H9 (cell line): ENCODE results near the gene ZNF175. TPM values are rescaled to one million over a fixed set of nuclear protein-coding genes. Genes with fewer than 3 reads are reported as not detected.

ENCODE experiments used
- DNase-seq: peaks from one replicate; pipeline ENCODE4 v3.0.0-alpha.2; 2017
- H2AFZ ChIP-seq: one replicate; pipeline ENCODE4 v1.6.1; 2013; ENCODE audit warnings: mild to moderate bottlenecking, low read length, control low read depth, moderate library complexity
- H2AK5ac ChIP-seq: 2 replicates; pipeline ENCODE4 v1.6.1; 2013; ENCODE audit warnings: low read length, control low read depth, mixed read lengths; ENCODE audit not compliant: insufficient read length
- H2BK120ac ChIP-seq: one replicate; pipeline ENCODE4 v1.6.1; 2013; ENCODE audit warnings: low read depth, mild to moderate bottlenecking, low read length, control low read depth, inconsistent platforms; ENCODE audit not compliant: poor library complexity, severe bottlenecking
- H2BK12ac ChIP-seq: 2 replicates; pipeline ENCODE4 v1.6.1; 2013; ENCODE audit warnings: low read length, control low read depth, mixed read lengths, low read depth; ENCODE audit not compliant: insufficient read length
- H2BK15ac ChIP-seq: 2 replicates; pipeline ENCODE4 v1.6.1; 2013; ENCODE audit warnings: low read depth, low read length, control low read depth
- H2BK20ac ChIP-seq: one replicate; pipeline ENCODE4 v1.6.1; 2013; ENCODE audit warnings: low read depth, mild to moderate bottlenecking, low read length, control low read depth, inconsistent platforms; ENCODE audit not compliant: poor library complexity, severe bottlenecking
- H2BK5ac ChIP-seq: 2 replicates; pipeline ENCODE4 v1.6.1; 2013; ENCODE audit warnings: low read length, control low read depth, mixed read lengths; ENCODE audit not compliant: insufficient read length
- H3K14ac ChIP-seq: 2 replicates; pipeline ENCODE4 v1.6.1; 2013; ENCODE audit warnings: low read length, control low read depth; ENCODE audit not compliant: insufficient read depth
- H3K18ac ChIP-seq: 2 replicates; pipeline ENCODE4 v1.6.1; 2013; ENCODE audit warnings: low read depth, mild to moderate bottlenecking, mixed read lengths, low read length, control low read depth; ENCODE audit not compliant: insufficient read length
- H3K23ac ChIP-seq: 2 replicates; pipeline ENCODE4 v1.6.1; 2013; ENCODE audit warnings: low read length, control low read depth, mixed read lengths, low read depth; ENCODE audit not compliant: insufficient read length
- H3K23me2 ChIP-seq: 2 replicates; pipeline ENCODE4 v1.6.1; 2013; ENCODE audit warnings: low read depth, mild to moderate bottlenecking, mixed read lengths, low read length, control low read depth; ENCODE audit not compliant: insufficient read length, poor library complexity, severe bottlenecking
- H3K27ac ChIP-seq: 2 replicates; pipeline ENCODE4 v1.5.1; 2013; ENCODE audit warnings: low read length, control low read depth, mixed read lengths, low read depth; ENCODE audit not compliant: insufficient read length
- H3K27me3 ChIP-seq: 2 replicates; pipeline ENCODE4 v1.6.1; 2013; ENCODE audit warnings: low read length, control low read depth, inconsistent platforms; ENCODE audit not compliant: insufficient read depth
- H3K4ac ChIP-seq: 2 replicates; pipeline ENCODE4 v1.6.1; 2013; ENCODE audit warnings: low read depth, mild to moderate bottlenecking, control low read depth, inconsistent platforms, low read length, moderate library complexity
- H3K4me1 ChIP-seq: 2 replicates; pipeline ENCODE4 v1.6.1; 2013; ENCODE audit warnings: low read length, control low read depth, inconsistent platforms; ENCODE audit not compliant: insufficient read depth
- H3K4me2 ChIP-seq: 2 replicates; pipeline ENCODE4 v1.6.1; 2013; ENCODE audit warnings: low read length, control low read depth, mixed read lengths; ENCODE audit not compliant: insufficient read length, insufficient read depth
- H3K56ac ChIP-seq: 2 replicates; pipeline ENCODE4 v1.6.1; 2013; ENCODE audit warnings: low read depth, mild to moderate bottlenecking, mixed read lengths, low read length, control low read depth; ENCODE audit not compliant: insufficient read length
- H3K79me1 ChIP-seq: 2 replicates; pipeline ENCODE4 v1.6.1; 2013; ENCODE audit warnings: low read depth, mild to moderate bottlenecking, moderate library complexity, low read length, control low read depth, inconsistent platforms; ENCODE audit not compliant: insufficient read depth, poor library complexity, severe bottlenecking
- H3K79me2 ChIP-seq: 2 replicates; pipeline ENCODE4 v1.6.1; 2013; ENCODE audit warnings: low read length, control low read depth, inconsistent platforms; ENCODE audit not compliant: insufficient read depth
- H3K9ac ChIP-seq: 2 replicates; pipeline ENCODE4 v1.6.1; 2013; ENCODE audit warnings: low read length, control low read depth, mixed read lengths; ENCODE audit not compliant: insufficient read length; ENCODE audit errors: extremely low read depth
- H3K9me3 ChIP-seq: one replicate; pipeline ENCODE4 v1.6.1; 2013; ENCODE audit warnings: low read depth, low read length, inconsistent platforms; ENCODE audit not compliant: control insufficient read depth
- H3T11ph ChIP-seq: one replicate; pipeline ENCODE4 v1.6.1; 2013; ENCODE audit warnings: mild to moderate bottlenecking, low read length, control low read depth, inconsistent platforms
- H4K20me1 ChIP-seq: one replicate; pipeline ENCODE4 v1.6.1; 2013; ENCODE audit not compliant: control insufficient read depth, insufficient read length, insufficient read depth
- H4K5ac ChIP-seq: 2 replicates; pipeline ENCODE4 v1.6.1; 2013; ENCODE audit warnings: low read depth, mild to moderate bottlenecking, mixed read lengths, low read length, control low read depth; ENCODE audit not compliant: insufficient read length
- H4K8ac ChIP-seq: replicated peaks from 2 replicates; pipeline ENCODE4 v1.6.1; 2013; ENCODE audit warnings: low read length, control low read depth, mixed read lengths, low read depth; ENCODE audit not compliant: insufficient read length
- H4K91ac ChIP-seq: 2 replicates; pipeline ENCODE4 v1.6.1; 2013; ENCODE audit warnings: low read depth, mild to moderate bottlenecking, moderate library complexity, mixed read lengths, low read length, control low read depth; ENCODE audit not compliant: insufficient read length
- H3K27ac Mint-ChIP-seq, 3 experiments: 2 replicates in 2 of 3; 3 replicates in 1 of 3; pipeline ENCODE4 v1.8.0; 2020 to 2021; ENCODE audit warnings: mixed read lengths in 3 of 3, mild to moderate bottlenecking in 1 of 3, moderate library complexity in 1 of 3
- H3K27me3 Mint-ChIP-seq: 2 replicates; pipeline ENCODE4 v1.8.0; 2021; ENCODE audit warnings: low read depth, mild to moderate bottlenecking, moderate library complexity, mixed read lengths
- H3K36me3 Mint-ChIP-seq, 3 experiments: 2 replicates in 2 of 3; 3 replicates in 1 of 3; pipeline ENCODE4 v1.8.0; 2020 to 2021; ENCODE audit warnings: low read depth in 3 of 3, mixed read lengths in 3 of 3; ENCODE audit not compliant: insufficient read depth in 1 of 3
- H3K4me1 Mint-ChIP-seq, 2 experiments: 2 replicates each; pipeline ENCODE4 v1.8.0; 2020; ENCODE audit warnings: mixed read lengths in 2 of 2
- H3K4me3 Mint-ChIP-seq, 2 experiments: 2 replicates in 1 of 2; 3 replicates in 1 of 2; pipeline ENCODE4 v1.8.0; 2020 to 2021; ENCODE audit warnings: mild to moderate bottlenecking in 2 of 2, mixed read lengths in 2 of 2, moderate library complexity in 1 of 2
- H3K9me3 Mint-ChIP-seq, 2 experiments: 2 replicates in 1 of 2; 3 replicates in 1 of 2; pipeline ENCODE4 v1.8.0; 2020; ENCODE audit warnings: mild to moderate bottlenecking in 2 of 2, mixed read lengths in 2 of 2, moderate library complexity in 1 of 2
- WGBS: extraction: QIAGEN DNeasy Blood & Tissue Kit; methylation state at CpG from one replicate; pipeline ENCODE4 v1.1.7; 2013; ENCODE audit warnings: missing lambda C conversion rate, low lambda C conversion rate, mixed read lengths; ENCODE audit not compliant: insufficient read length; ENCODE audit errors: extremely low coverage; 5-methylcytosine and 5-hydroxymethylcytosine counted together
- total RNA-seq: library from RNA; stranded (reverse); gene quantifications from 2 replicates; pipeline ENCODE4 v1.2.1, GENCODE V29; 2021
- TF ChIP-seq, protein P1 (sequence below): fragments of 200-600 bp; sonication (generic); conservative IDR thresholded peaks from 3 replicates; pipeline ENCODE4 v1.8.0; 2021; ENCODE audit warnings: antibody characterized with exemption, mild to moderate bottlenecking

ZNF175 gene
- total RNA-seq, 1 experiment from 2014 or later, result 10.7 TPM

- Histone ChIP-seq H4K5ac (no peak overlapping the region), H2BK5ac (no peak overlapping the region), H4K91ac (no peak overlapping the region), H3K23ac (no peak overlapping the region), H3K9me3 (no peaks in the 10 kb centered on the region), H4K8ac (no peak overlapping the region), H3K79me1 (no peaks in the 10 kb centered on the region), H4K20me1 (no peaks in the 10 kb centered on the region), H2AK5ac (no peak overlapping the region), H3K23me2 (peaks cover 6% of the 10 kb centered on the region), H2BK15ac (no peak overlapping the region), H3K4me2 (no peak overlapping the region), H2BK20ac (no peak overlapping the region), H3K4ac (no peak overlapping the region), H2BK12ac (no peak overlapping the region), H3K56ac (no peak overlapping the region), H3K27ac (no peak overlapping the region), H2BK120ac (no peak overlapping the region), H2AFZ (no peak overlapping the region), H3K4me1 (no peaks in the 10 kb centered on the region), H3K79me2 (no peaks in the 10 kb centered on the region; the same call in 1 of the 2 replicates), H3K18ac (no peak overlapping the region), H3K27me3 (no peaks in the 10 kb centered on the region), H3T11ph (no peak overlapping the region), H3K14ac (no peak overlapping the region), H3K9ac (no peak overlapping the region)
- Mint-ChIP-seq H3K27me3 (peaks cover 4% of the 10 kb centered on the region), H3K4me1 (peaks cover 8 to 12% of the 10 kb centered on the region in 2 experiments), H3K9me3 (peaks cover 0 to 4% of the 10 kb centered on the region in 2 experiments; a peak in 2 of 5 replicates), H3K4me3 (0 out of 5 replicates have a peak overlapping the region, but pooled peaks of 1 of the 2 experiments have one; percentile 12), H3K36me3 (peaks cover 6 to 21% (median 19%) of the 10 kb centered on the region in 3 experiments; a peak in 6 of 7 replicates), H3K27ac (no peak overlapping the region)
- TF ChIP-seq, protein P1, sequence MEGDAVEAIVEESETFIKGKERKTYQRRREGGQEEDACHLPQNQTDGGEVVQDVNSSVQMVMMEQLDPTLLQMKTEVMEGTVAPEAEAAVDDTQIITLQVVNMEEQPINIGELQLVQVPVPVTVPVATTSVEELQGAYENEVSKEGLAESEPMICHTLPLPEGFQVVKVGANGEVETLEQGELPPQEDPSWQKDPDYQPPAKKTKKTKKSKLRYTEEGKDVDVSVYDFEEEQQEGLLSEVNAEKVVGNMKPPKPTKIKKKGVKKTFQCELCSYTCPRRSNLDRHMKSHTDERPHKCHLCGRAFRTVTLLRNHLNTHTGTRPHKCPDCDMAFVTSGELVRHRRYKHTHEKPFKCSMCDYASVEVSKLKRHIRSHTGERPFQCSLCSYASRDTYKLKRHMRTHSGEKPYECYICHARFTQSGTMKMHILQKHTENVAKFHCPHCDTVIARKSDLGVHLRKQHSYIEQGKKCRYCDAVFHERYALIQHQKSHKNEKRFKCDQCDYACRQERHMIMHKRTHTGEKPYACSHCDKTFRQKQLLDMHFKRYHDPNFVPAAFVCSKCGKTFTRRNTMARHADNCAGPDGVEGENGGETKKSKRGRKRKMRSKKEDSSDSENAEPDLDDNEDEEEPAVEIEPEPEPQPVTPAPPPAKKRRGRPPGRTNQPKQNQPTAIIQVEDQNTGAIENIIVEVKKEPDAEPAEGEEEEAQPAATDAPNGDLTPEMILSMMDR, result no peak
- WGBS, result no CpG with 5 or more reads among the region's 3 CpGs
- no peak for DNase-seq
Observed at GRCh38 chr19:51573331-51573730, 2.2 kb downstream of the ZNF175 start.
